Measurements from ENCODE around the gene MTRF1.

DNA sequence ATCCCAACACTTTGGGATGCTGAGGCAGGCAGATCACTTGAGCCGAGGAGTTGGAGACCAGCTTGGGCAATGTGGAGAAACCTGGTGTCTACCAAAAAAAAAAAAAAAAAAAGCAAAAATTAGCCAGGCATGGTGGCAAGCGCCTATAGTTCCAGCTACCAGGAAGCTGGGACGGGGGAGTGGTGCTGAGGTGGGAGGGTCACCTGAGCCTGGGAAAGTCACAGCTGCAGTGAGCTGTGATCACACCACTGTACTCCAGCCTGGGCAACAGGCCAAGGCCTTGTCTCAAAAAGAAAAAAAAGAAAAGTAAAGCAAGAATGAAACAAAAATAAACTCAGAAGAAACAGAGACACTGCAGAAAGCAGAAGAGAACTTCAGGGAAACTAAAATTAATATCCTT lies 31.6 kb downstream of the MTRF1 start:
- TF ChIP-seq, protein P1, sequence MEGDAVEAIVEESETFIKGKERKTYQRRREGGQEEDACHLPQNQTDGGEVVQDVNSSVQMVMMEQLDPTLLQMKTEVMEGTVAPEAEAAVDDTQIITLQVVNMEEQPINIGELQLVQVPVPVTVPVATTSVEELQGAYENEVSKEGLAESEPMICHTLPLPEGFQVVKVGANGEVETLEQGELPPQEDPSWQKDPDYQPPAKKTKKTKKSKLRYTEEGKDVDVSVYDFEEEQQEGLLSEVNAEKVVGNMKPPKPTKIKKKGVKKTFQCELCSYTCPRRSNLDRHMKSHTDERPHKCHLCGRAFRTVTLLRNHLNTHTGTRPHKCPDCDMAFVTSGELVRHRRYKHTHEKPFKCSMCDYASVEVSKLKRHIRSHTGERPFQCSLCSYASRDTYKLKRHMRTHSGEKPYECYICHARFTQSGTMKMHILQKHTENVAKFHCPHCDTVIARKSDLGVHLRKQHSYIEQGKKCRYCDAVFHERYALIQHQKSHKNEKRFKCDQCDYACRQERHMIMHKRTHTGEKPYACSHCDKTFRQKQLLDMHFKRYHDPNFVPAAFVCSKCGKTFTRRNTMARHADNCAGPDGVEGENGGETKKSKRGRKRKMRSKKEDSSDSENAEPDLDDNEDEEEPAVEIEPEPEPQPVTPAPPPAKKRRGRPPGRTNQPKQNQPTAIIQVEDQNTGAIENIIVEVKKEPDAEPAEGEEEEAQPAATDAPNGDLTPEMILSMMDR (IDR thresholded peaks at IDR 0.05): no peak
- no peak for TF ChIP-seq POLR2AphosphoS5 (IDR thresholded peaks at IDR 0.05; ENCODE audit: low read depth, low read length)
- no peak for TF ChIP-seq TCF7L2 (IDR thresholded peaks at IDR 0.05; ENCODE audit: low read depth, low read length)

All from Panc1 (cell line).